K562 (cell line): ENCODE measurements around the gene XPNPEP3. TPM values are rescaled to one million over a fixed set of nuclear protein-coding genes. Genes with fewer than 3 reads are reported as not detected.

Experiments used
- C11orf30 ChIP-seq: fragments of 450-650 bp; IDR thresholded peaks from 2 replicates; pipeline ENCODE4 v1.6.1; 2016; ENCODE audit warnings: low read depth, mild to moderate bottlenecking
- CBFB ChIP-seq: sonication (generic); formaldehyde crosslinking; IDR thresholded peaks from 2 replicates; pipeline ENCODE4 v1.4.0; 2020; ENCODE audit warnings: mild to moderate bottlenecking, missing genetic modification reagents
- CC2D1A ChIP-seq: fragments of 450-650 bp; IDR thresholded peaks from 2 replicates; pipeline ENCODE4 v1.6.1; 2017; ENCODE audit warnings: mild to moderate bottlenecking
- CREM ChIP-seq: IDR thresholded peaks from 2 replicates; pipeline ENCODE4 v1.6.1; 2014; ENCODE audit warnings: antibody characterized with exemption, low read depth
- DNMT1 ChIP-seq: fragments of 450-650 bp; IDR thresholded peaks from 2 replicates; pipeline ENCODE4 v1.6.1; 2016; ENCODE audit warnings: antibody characterized with exemption, mild to moderate bottlenecking
- JUNB ChIP-seq: fragments of 450-650 bp; formaldehyde crosslinking; conservative IDR thresholded peaks from 2 replicates; pipeline ENCODE4 v1.4.0; 2020; ENCODE audit warnings: mild to moderate bottlenecking
- MCM7 ChIP-seq, 2 experiments: fragments of 450-650 bp; IDR thresholded peaks; 2 replicates each; pipeline ENCODE4 v1.6.1; 2016 to 2018
- NR4A1 ChIP-seq, 2 experiments: fragments of 250-450 bp in 1 of 2; fragments of 450-650 bp in 1 of 2; sonication (Bioruptor Pico) in 1 of 2; IDR thresholded peaks; 2 replicates each; pipeline versions ENCODE4 v1.4.0 to v1.6.1; 2016 to 2020; ENCODE audit warnings: mild to moderate bottlenecking in 2 of 2, missing compliant biosample characterization in 1 of 2, missing genetic modification characterization in 1 of 2, moderate library complexity in 1 of 2
- RBM22 ChIP-seq: fragments of 200-400 bp; formaldehyde crosslinking; IDR thresholded peaks from 2 replicates; pipeline ENCODE4 v1.6.1; 2018; ENCODE audit warnings: low read length, low read depth; ENCODE audit not compliant: poor library complexity, severe bottlenecking
- REST ChIP-seq, 2 experiments: fragments of 450-650 bp; formaldehyde crosslinking in 1 of 2; IDR thresholded peaks; 2 replicates each; pipeline versions ENCODE4 v1.4.0 to v1.6.1; 2014 to 2020; ENCODE audit warnings: mild to moderate bottlenecking in 2 of 2, borderline replicate concordance in 1 of 2, low read depth in 1 of 2
- SIN3A ChIP-seq, 2 experiments: fragments of 150-350 bp in 1 of 2; IDR thresholded peaks; 2 replicates each; pipeline ENCODE4 v1.6.1; 2011 to 2016; ENCODE audit warnings: borderline replicate concordance in 2 of 2, low read depth in 2 of 2, low read length in 2 of 2, mild to moderate bottlenecking in 2 of 2, moderate library complexity in 2 of 2; ENCODE audit not compliant: control insufficient read depth in 1 of 2
- ZBTB7A ChIP-seq: IDR thresholded peaks from 2 replicates; pipeline ENCODE4 v1.6.1; 2011; ENCODE audit warnings: low read depth, mild to moderate bottlenecking, low read length, moderate library complexity, borderline replicate concordance; ENCODE audit not compliant: control insufficient read depth
- ZHX1 ChIP-seq: fragments of 150-350 bp; conservative IDR thresholded peaks from 2 replicates; pipeline ENCODE4 v1.6.1; 2014; ENCODE audit warnings: low read length
- ZNF232 ChIP-seq: sonication (generic); formaldehyde crosslinking; IDR thresholded peaks from 2 replicates; pipeline ENCODE4 v1.8.0; 2022; ENCODE audit warnings: mild to moderate bottlenecking, missing genetic modification reagents
- ZSCAN29 ChIP-seq: fragments of 450-650 bp; IDR thresholded peaks from 2 replicates; pipeline ENCODE4 v1.6.1; 2017
- polyA plus RNA-seq, 8 experiments: library from polyadenylated mRNA; depleted of rRNA in 4 of 8; stranded (reverse) in 5 of 8; unstranded in 3 of 8; fragments of >200 nt; fragmentation: Nextera tagmentation in 2 of 8; fragmentation: Illumina TruSeq in 1 of 8; extraction: Ambion mirVana in 2 of 8; extraction: Trizol in 1 of 8; gene quantifications; 2 replicates each; pipeline versions ENCODE4 v1.2.1 to v1.2.3, GENCODE V29; 2011 to 2014; ENCODE audit warnings: inconsistent platforms in 1 of 8, missing spikeins in 1 of 8
- total RNA-seq, 7 experiments: library from RNA; depleted of rRNA in 6 of 7; stranded (reverse); fragments of >200 nt in 6 of 7; fragmentation: Illumina TruSeq in 2 of 7; extraction: Trizol in 2 of 7; gene quantifications; 2 replicates each; pipeline versions ENCODE4 v1.2.1 to v1.2.3, GENCODE V29; 2011 to 2021; ENCODE audit warnings: low replicate concordance in 1 of 7

The XPNPEP3 gene
- total and polyA plus RNA-seq, 9 of the 15 experiments (the other 6 are each of a cell fraction or from before 2014, with no cell fraction given) = 9.1 to 22.6 (median 15.6) TPM

GRCh38 chr22:40898850-40899357 lies 42.0 kb downstream of the XPNPEP3 start (continued):
- peak; percentile 58; the same call in 1 of the 2 replicates for TF ChIP-seq REST (IDR thresholded peaks at IDR 0.05; ENCODE audit: borderline replicate concordance)
- TF ChIP-seq REST (CRISPR knock-in tag; IDR thresholded peaks at IDR 0.05; ENCODE audit: low read depth) = no peak
- TF ChIP-seq JUNB (CRISPR knock-in tag) = no peak
- TF ChIP-seq CBFB (CRISPR knock-in tag) = no peak
- no peak for TF ChIP-seq CREM
- no peak for TF ChIP-seq ZHX1
- 0 out of 2 replicates have a peak, but pooled peaks have one; percentile 16 for TF ChIP-seq CC2D1A
- TF ChIP-seq NR4A1 (CRISPR knock-in tag; IDR thresholded peaks at IDR 0.05) = no peak
- TF ChIP-seq NR4A1 (tag; IDR thresholded peaks at IDR 0.05) = no peak
- no peak for TF ChIP-seq ZSCAN29
- no peak for TF ChIP-seq ZNF232 (CRISPR knock-in tag)
- no peak for TF ChIP-seq SIN3A (IDR thresholded peaks at IDR 0.05; ENCODE audit: borderline replicate concordance in 2 of 2, control insufficient read depth in 1 of 2, low read depth in 2 of 2, low read length in 2 of 2)
- TF ChIP-seq DNMT1 = no peak
- no peak for TF ChIP-seq ZBTB7A
- TF ChIP-seq MCM7 (IDR thresholded peaks at IDR 0.05) = no peak
- peak; percentile 99 for TF ChIP-seq C11orf30
- no peak for TF ChIP-seq RBM22
